Upper lobe of left lung (tissue), 4 donors: ENCODE results near the gene DGCR8.

Experiments used
- CTCF ChIP-seq, 6 experiments: fragments of 450-650 bp in 4 of 6; fragments of 200-600 bp in 2 of 6; sonication (generic) in 2 of 6; IDR thresholded peaks; one replicate each; pipeline ENCODE4 v1.5.1; 2016 to 2019; ENCODE audit warnings: antibody characterized with exemption in 6 of 6
- POLR2A ChIP-seq, 4 donors: fragments of 450-650 bp; IDR thresholded peaks; one replicate each; pipeline ENCODE4 v1.5.1; 2016 to 2017; ENCODE audit warnings: antibody characterized with exemption in 4 of 4, mild to moderate bottlenecking in 2 of 4

DNA sequence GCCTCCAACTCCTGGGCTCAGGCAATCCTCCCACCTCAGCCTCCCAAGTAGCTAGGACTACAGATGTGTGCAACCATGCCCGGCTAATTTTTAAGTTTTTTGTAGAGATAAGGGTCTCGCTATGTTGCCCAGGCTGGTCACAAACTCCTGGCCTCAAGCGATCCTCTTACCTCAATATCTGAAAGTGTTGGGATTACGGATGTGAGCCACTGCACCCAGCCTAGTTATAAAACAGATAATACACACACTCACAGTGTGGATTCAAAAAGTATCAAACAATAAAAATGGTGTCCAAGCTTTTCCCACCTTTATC, 71.2 kb downstream of the DGCR8 start:
- TF ChIP-seq CTCF (IDR thresholded peaks at IDR 0.05), result no peak
- no peak for TF ChIP-seq POLR2A (IDR thresholded peaks at IDR 0.05)
